Activated T-cell treated with anti-CD3 and anti-CD28 coated beads, Interleukin-2, amount 50 U/mL, for 4 hours (primary cell): ENCODE data around the gene C11orf65. TPM values are rescaled to one million over a fixed set of nuclear protein-coding genes. Genes with fewer than 3 reads are reported as not detected.
A peak's percentile ranks its signal among the peaks of the same experiment; 100 is the strongest.

Experiments
- ATAC-seq, 2 donors: fragments of 200-7000 bp; cut with Tn5 transposase; one replicate each; pipeline ENCODE4 v1.10.0; 2021
- DNase-seq: peaks from one replicate; pipeline ENCODE4 v3.0.0-alpha.2; 2020
- H3K27me3 Mint-ChIP-seq: one replicate; pipeline ENCODE4 v1.8.0; 2021; ENCODE audit warnings: low read depth, mixed read lengths
- H3K36me3 Mint-ChIP-seq: one replicate; pipeline ENCODE4 v1.8.0; 2022; ENCODE audit warnings: mixed read lengths; ENCODE audit not compliant: insufficient read depth
- H3K4me1 Mint-ChIP-seq: one replicate; pipeline ENCODE4 v1.8.0; 2021; ENCODE audit warnings: low read depth, mixed read lengths
- H3K4me3 Mint-ChIP-seq: one replicate; pipeline ENCODE4 v1.8.0; 2021; ENCODE audit warnings: mild to moderate bottlenecking, moderate library complexity, mixed read lengths
- H3K9me3 Mint-ChIP-seq: one replicate; pipeline ENCODE4 v1.8.0; 2021; ENCODE audit warnings: mixed read lengths
- total RNA-seq, 3 donors: library from RNA; stranded (reverse); gene quantifications; one replicate each; pipeline ENCODE4 v1.2.1, GENCODE V29; 2021

The C11orf65 gene
- total RNA-seq, 3 donors from 2014 or later: 0.79 to 0.92 (median 0.91) TPM

GRCh38 chr11:108369064-108369463 lies 98.3 kb downstream of the C11orf65 start:
- DNase-seq: no peak
- H3K36me3 Mint-ChIP-seq: peaks cover 41% of the 10 kb centered on the region

DNA sequence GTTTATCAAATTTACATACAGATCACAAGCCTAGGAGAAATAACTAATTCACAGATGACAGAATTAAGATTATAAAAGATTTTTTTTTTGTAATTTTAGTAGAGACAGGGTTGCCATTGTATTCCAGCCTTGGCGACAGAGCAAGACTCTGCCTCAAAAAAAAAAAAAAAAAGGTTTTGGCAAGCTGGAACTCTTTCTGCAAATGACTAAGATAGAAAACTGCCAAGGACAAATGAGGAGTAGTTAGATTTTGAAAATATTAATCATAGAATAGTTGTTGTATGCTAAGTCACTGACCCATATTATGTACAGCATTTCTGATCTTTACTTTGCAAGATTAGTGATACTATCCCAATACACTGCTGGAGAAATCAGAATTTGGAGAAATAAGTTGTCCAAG lies 99.2 kb downstream of the C11orf65 start:
- Mint-ChIP-seq H3K4me3 (no peak overlapping the region), H3K36me3 (peaks cover 43% of the 10 kb centered on the region), H3K4me1 (peaks cover 7% of the 10 kb centered on the region)

More at GRCh38 chr11:108369064-108369463, 98.3 kb downstream of the C11orf65 start:
- no peak for ATAC-seq
- Mint-ChIP-seq H3K9me3 (no peaks in the 10 kb centered on the region), H3K4me1 (peaks cover 7% of the 10 kb centered on the region), H3K27me3 (no peaks in the 10 kb centered on the region), H3K4me3 (no peak overlapping the region)

GRCh38 chr11:108364159-108364558 lies 103.2 kb downstream of the C11orf65 start:
- ATAC-seq (no peak), DNase-seq (no peak)
- no peaks in the 10 kb centered on the region for H3K4me1 Mint-ChIP-seq
- no peak overlapping the region for H3K4me3 Mint-ChIP-seq
- no peaks in the 10 kb centered on the region for H3K9me3 Mint-ChIP-seq
- peaks cover 34% of the 10 kb centered on the region for H3K36me3 Mint-ChIP-seq
- no peaks in the 10 kb centered on the region for H3K27me3 Mint-ChIP-seq

More for the DNA sequence above, 99.2 kb downstream of the C11orf65 start:
- ATAC-seq (no peak), DNase-seq (no peak)
- H3K9me3 Mint-ChIP-seq: no peaks in the 10 kb centered on the region
- H3K27me3 Mint-ChIP-seq: no peaks in the 10 kb centered on the region

DNA sequence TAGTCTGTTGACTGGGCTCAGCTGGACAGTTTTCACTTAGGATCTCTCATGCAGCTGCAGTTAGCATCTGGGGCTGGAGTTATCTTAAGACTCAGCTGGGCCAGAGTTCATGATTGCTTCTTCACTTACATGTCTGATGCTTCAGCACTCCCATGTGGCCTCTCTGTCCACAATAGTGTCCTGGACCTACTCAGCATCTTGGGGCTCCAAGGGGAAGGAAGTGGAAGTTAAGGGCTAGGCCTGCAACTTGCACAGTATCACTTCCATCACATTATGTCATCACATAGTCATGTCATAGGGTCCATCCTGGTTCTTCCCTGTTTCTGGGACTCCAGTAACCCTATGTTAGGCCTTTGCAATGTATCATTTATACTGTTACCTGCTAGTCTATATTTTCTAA lies 115.9 kb downstream of the C11orf65 start:
- no peak for ATAC-seq
- H3K36me3 Mint-ChIP-seq: peaks cover 61% of the 10 kb centered on the region
- no peak overlapping the region for H3K4me3 Mint-ChIP-seq
- H3K4me1 Mint-ChIP-seq: no peaks in the 10 kb centered on the region
- no peaks in the 10 kb centered on the region for H3K9me3 Mint-ChIP-seq
- no peak for DNase-seq
- no peaks in the 10 kb centered on the region for H3K27me3 Mint-ChIP-seq

GRCh38 chr11:108346451-108346850 lies 120.9 kb downstream of the C11orf65 start:
- ATAC-seq (no peak), DNase-seq (no peak)
- Mint-ChIP-seq H3K9me3 (no peaks in the 10 kb centered on the region), H3K27me3 (no peaks in the 10 kb centered on the region), H3K36me3 (peaks cover 41% of the 10 kb centered on the region), H3K4me3 (no peak overlapping the region), H3K4me1 (peaks cover 13% of the 10 kb centered on the region)

DNA sequence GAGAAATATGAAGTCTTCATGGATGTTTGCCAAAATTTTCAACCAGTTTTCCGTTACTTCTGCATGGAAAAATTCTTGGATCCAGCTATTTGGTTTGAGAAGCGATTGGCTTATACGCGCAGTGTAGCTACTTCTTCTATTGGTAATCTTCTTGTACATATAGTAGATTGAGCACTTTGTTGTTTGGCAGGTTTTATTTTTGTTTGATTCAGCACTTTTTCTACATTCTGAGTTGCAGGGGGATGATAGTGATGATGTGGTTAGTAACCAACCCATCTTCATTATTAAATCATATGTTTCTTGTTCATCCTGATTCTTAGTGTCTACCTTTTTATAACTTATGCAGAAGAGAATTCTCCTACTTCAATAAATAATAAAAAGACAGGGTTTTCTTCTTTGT lies 121.6 kb downstream of the C11orf65 start:
- no peaks in the 10 kb centered on the region for H3K9me3 Mint-ChIP-seq
- peaks cover 39% of the 10 kb centered on the region for H3K36me3 Mint-ChIP-seq
- no peak for ATAC-seq
- H3K4me3 Mint-ChIP-seq: no peak overlapping the region
- no peak for DNase-seq
- no peaks in the 10 kb centered on the region for H3K27me3 Mint-ChIP-seq
- H3K4me1 Mint-ChIP-seq: peaks cover 16% of the 10 kb centered on the region

GRCh38 chr11:108343714-108344113 lies 123.6 kb downstream of the C11orf65 start:
- no peak overlapping the region for H3K4me3 Mint-ChIP-seq
- ATAC-seq (no peak), DNase-seq (no peak)
- H3K9me3 Mint-ChIP-seq: no peaks in the 10 kb centered on the region
- peaks cover 21% of the 10 kb centered on the region for H3K36me3 Mint-ChIP-seq
- H3K4me1 Mint-ChIP-seq: peaks cover 20% of the 10 kb centered on the region
- H3K27me3 Mint-ChIP-seq: no peaks in the 10 kb centered on the region

GRCh38 chr11:108341654-108342053 lies 125.7 kb downstream of the C11orf65 start:
- ATAC-seq (no peak), DNase-seq (no peak)
- Mint-ChIP-seq H3K9me3 (no peaks in the 10 kb centered on the region), H3K27me3 (no peaks in the 10 kb centered on the region), H3K4me3 (no peak overlapping the region), H3K36me3 (peaks cover 18% of the 10 kb centered on the region), H3K4me1 (peaks cover 23% of the 10 kb centered on the region)

DNA sequence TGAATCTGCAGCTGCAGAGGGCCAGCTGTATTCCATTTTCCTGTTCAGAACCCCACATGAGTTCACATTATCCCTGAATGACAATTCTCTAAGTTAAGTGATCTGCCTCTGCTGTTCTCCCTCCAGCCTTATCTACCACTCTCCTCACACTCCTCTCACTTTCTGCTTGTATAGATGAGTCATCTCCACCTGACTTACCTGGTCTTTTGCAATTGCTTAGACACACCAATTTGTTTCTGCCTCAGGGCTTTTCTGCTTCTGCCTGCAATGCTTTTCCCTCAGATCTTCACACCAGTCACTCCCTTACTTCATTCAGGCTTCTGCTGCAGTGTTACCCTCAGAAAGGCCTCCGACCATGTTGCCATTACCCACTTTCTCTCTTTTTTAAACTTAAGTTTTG lies 126.4 kb downstream of the C11orf65 start:
- no peaks in the 10 kb centered on the region for H3K9me3 Mint-ChIP-seq
- DNase-seq: no peak
- H3K27me3 Mint-ChIP-seq: no peaks in the 10 kb centered on the region
- peak; percentile 46 to 63 for ATAC-seq
- no peak overlapping the region for H3K4me3 Mint-ChIP-seq
- H3K36me3 Mint-ChIP-seq: peaks cover 17% of the 10 kb centered on the region
- peaks cover 23% of the 10 kb centered on the region for H3K4me1 Mint-ChIP-seq

DNA sequence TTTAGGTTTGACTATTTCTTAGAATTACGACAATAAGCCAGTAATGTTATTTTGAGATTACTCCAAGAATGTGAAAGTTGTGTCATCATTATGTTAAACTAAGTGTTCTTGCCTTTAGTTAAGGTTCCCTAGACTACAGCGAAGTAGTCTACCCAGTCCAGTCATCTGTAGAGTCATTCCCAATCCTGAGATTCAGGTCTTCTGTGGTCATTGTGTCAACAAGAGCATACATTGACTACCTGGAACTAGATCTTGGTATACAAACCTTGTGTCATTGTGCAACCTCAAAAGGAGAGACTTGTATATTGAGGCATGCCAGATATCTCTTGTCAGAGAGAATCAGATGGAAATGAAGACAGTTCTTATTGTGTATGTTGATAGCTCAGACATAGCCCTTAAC lies 128.6 kb downstream of the C11orf65 start:
- Mint-ChIP-seq H3K9me3 (no peaks in the 10 kb centered on the region), H3K27me3 (no peaks in the 10 kb centered on the region), H3K4me3 (no peak overlapping the region), H3K4me1 (peaks cover 12% of the 10 kb centered on the region), H3K36me3 (peaks cover 23% of the 10 kb centered on the region)
- DNase-seq (no peak), ATAC-seq (no peak)

DNA sequence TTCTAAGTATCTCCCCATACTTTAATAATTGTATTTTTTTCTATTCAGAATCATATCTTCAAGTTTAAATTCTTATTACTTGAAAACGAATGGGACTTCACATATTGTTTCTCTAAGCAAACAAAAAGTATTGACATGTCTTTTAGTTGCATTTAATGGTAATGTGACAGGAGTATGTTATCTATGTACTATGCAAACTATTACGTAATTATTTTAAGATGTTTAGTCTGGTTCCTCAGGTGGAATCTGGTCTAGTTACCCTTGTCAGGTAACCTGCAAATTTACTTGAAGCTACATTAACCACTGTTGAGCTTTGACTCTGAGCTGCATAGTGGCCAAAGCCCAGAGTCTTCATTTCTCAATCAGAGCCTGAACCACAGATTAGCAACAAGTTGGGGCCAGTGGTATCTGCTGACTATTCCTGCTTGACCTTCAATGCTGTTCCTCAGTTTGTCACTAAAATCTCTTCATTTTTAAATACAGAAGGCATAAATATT lies 133.9 kb downstream of the C11orf65 start:
- peaks cover 5% of the 10 kb centered on the region for H3K4me1 Mint-ChIP-seq
- peaks cover 54% of the 10 kb centered on the region for H3K36me3 Mint-ChIP-seq
- no peak for DNase-seq
- no peaks in the 10 kb centered on the region for H3K27me3 Mint-ChIP-seq
- no peak for ATAC-seq
- H3K9me3 Mint-ChIP-seq: no peaks in the 10 kb centered on the region
- H3K4me3 Mint-ChIP-seq: no peak overlapping the region

Other genes with a start within 250 kb of the C11orf65 start
- 10 to 100 TPM; 23.2 to 24.7 (median 24.4) TPM for gene NPAT, start 244.9 kb downstream of the C11orf65 start, total RNA-seq
- 10 to 100 TPM; 21.0 to 26.8 (median 23.5) TPM for gene ATM, start 244.5 kb downstream of the C11orf65 start, total RNA-seq
- 1 to 10 TPM; 4.8 to 6.2 (median 5.5) TPM for gene POGLUT3, start 30.9 kb upstream of the C11orf65 start, total RNA-seq
- 1 to 10 TPM in 1 of 3 donors, under 1 TPM in 2; 0.71 to 1.0 (median 0.79) TPM for gene EXPH5, start 126.2 kb upstream of the C11orf65 start, total RNA-seq
- 10 to 100 TPM; 85.7 to 94.2 (median 91.8) TPM for gene DDX10, start 197.5 kb upstream of the C11orf65 start, total RNA-seq